ENCODE data around the gene DYNLT5.
"Not testable (repeated sequence)": the region's sequence is repeated elsewhere in the genome, so short reads cannot be mapped to it uniquely, and the experiment has no call there.

Gene DYNLT5

DNA sequence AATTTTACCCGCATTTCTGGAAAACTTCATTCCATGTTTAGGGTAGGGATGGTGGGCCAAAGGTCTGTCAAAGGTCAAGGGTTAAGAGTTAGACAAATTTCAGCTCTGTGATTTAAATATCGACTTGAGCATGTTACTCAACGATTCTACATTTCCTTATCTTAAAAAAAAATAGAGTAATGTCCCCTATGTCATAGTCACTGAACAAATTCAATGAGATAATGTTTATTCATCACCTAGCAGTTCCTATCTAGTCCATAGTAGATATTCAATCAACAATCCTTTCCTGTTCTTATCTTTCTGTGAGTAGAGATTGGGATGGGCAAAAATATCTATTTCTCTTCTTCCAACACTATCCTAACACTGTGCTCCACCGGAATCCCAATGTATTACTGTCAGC is 1.1 kb upstream of the DYNLT5 start:
- no peak for DNase-seq

DNA sequence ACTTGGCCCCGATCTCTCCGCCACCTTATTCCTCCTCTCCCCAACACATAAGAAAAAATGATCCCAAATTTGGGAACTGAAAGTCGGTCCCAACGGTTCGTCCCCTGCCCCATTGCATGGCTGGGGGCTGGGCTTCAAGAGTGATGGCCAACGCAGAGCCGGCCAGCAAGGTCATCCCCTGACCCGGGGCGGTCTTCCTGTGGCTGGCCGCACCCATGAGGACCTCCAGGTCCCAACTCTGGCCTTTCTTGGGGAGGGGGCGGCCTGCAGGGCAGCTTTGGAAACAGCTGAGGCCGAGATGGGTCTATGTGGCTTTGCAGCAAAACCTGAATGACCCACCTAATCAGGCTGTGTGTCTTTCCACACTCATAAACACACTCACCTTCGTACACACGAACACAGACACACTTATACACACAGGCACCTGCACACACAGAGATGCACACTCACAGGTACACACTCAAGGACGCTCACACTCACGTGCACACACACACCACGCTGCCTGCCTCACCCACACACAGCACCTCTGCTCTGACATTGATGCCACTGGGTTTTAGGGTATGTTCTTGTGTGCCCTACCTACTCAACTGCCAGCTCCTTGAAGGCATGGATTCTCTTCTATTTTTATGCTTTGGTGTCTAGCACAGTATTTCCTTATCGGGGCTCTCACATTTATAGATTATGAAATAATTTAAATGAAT is 562 bp downstream of the DYNLT5 start:
- DNase-seq, result no peak

DNA sequence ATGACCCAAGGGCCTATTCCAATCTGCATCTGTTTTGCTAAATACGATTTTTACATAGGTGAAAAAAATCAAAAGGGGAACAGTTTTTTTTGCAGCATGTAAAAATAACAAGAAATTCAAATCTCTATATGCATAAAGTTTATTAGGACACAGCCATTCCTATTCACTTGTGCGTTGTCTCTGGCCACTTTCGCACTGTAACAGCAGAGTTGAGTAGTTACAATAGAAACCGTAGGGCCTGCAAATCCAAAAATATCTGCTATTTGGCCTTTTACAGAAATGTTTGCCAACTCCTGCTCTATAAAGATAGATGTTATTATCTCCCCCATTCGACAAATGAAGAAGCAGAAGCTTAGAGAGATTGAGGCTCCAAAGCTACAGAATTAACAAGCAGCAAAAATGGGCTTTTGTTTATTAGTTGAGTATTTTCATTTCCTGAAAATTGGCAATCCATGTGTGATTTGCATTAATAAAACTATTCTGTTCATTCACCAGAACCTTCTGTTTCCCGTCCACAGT is 5.5 kb downstream of the DYNLT5 start:
- no peak for DNase-seq

DNA sequence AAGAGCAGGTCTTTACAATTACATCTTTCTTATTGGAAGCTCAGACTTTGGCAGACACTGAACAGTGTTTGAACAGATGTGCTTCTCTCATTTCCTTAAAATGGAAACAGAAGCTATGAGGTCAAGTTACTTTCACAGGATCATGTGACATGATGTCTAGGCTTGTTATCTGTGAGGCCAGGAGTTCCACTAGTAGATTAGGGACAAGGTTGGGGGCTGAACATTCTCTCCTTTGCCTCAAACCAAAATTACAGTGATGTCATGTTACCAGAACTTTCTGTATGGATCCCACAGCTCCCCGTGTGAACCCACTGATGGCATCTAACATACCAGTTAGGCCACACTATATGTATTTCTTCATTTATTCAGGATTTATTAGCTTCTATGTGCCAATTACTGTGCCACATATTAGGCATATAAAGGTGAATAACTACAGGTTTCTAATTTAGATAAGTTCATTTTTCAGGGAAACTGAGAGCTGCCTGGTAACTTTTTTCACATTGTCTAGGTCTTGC is 6.0 kb downstream of the DYNLT5 start:
- no peak for DNase-seq

DNA sequence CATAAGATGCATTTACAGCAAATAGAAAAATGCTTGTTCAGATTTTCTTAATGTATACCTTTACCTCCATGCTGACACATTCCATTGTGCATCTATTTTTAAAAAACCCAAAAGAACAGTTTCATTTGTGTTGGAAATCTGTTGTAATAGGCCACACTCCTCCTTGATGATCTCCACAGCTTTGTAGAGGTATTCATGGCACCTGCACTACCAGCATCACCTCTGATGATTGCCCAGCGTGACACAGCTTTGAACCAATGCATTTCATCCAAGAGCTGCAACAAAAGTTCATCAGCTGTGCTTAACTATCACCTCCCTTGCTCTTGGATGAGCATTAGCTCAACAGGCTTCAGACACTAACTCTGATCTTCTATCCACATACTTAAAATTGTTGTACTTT is 8.2 kb downstream of the DYNLT5 start:
- no peak for DNase-seq

DNA sequence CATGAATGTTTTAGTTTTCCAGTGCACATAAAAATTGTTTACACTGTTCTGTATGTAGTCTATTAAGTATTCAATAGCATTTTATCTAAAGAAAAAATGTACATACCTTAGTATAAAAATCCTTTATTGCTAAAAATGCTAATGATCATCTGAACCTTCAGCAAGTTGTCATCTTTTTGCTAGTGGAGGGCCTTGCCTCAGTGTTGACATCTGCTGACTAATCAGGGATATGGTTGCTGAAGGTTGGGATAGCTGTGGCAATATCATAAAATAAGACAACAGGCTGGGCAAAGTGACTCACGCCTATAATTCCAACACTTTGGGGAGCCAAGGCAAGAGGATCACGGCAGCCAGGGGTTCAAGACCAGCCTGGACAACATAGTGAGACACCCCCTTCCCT is 9.0 kb downstream of the DYNLT5 start:
- DNase-seq, result no peak

DNA sequence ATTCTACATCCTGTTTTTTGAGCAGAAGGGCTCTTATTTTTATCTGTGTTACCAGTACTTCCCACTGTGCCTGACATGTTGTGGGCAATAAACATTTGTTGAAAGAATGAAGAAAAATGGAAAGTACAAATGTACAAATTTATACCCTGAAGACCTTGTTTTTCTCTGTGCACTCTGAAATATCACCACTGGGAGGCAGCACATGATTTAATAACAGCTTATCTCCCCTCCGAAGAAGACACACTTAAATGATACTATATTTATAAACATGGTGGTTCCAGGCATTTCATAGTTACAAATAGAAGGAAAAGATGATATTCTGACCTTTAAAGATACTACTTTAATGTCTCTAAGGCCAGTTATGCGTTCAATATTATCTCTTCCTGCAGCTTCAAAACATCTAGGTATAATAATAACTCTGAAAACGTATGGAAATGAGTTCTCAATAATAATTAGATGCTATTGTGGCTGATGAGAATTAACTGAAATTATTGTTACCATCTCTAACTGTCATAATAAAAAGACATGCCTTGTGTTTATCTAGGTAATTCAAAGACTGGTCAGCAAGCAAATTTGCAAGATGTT is 12.8 kb downstream of the DYNLT5 start:
- DNase-seq, result peak; percentile 18

DNA sequence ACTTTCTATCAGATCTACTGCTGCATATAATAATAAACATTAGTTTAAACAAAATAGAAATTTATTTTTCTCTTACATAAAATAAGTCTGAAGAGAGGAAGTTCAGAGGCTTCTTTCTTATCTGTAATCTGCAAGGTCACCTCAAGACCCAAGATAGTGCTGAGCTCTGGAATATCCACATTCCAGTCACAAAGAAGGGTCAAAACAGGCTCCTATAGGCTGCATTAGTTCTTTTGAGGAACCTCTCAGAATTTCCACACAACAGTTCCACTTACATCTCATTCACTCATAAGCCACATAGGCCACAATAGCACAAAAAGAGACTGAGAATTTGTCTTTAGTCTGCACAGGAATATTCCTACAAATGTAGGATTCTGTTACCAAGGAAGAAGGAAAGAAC is 15.4 kb downstream of the DYNLT5 start:
- no peak for DNase-seq

DNA sequence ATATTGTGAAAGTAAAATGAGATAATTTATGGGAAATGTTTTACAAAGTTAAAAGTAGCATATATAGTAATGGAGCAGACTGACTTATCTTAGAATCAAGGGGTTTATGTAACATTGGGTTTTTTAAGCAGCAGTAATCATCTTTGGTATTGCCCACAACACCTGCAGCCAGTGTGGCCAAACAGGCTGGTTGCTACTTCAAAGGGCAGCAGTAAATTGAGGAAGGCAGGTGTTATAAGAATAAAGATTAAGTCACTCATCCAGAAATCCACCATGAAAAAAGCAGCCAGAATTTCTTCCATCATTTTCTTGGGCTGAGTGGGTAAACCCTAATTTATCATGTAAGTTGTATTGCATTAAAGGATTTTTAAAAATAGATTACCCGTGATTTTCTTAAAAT is 16.7 kb downstream of the DYNLT5 start:
- no peak for DNase-seq

DNA sequence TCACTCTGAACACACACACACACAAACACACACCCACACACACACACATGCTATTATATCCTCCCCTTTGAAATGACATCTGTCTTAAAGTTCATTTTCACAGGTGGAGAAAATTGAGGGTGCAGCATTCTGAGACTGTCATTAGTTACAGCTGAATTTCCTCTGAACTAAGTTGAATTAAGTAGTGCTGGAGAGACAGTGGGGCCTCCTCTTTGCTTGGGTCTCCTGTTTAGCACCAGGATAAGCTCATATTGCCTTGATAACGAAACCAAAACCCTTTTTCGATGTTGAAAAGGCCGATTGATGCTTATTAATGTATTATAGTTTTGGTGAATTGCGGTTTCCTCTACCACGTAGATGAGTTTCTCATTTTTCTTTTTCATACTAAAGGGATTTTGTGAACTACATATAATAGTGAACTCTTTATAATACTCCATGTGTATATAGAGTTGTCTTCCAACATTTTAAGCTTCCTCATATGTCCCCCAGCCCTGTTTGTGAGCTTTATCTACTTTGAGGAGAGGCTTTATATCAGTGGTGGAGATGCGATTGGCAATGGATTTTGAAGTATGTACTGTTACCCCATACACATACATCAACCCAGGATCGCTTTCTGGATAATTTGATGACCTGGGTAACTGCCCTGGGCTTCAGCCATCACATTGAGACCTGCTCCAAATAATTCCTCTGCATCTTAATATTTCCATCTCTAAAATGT is 17.4 kb downstream of the DYNLT5 start:
- DNase-seq, result no peak

DNA sequence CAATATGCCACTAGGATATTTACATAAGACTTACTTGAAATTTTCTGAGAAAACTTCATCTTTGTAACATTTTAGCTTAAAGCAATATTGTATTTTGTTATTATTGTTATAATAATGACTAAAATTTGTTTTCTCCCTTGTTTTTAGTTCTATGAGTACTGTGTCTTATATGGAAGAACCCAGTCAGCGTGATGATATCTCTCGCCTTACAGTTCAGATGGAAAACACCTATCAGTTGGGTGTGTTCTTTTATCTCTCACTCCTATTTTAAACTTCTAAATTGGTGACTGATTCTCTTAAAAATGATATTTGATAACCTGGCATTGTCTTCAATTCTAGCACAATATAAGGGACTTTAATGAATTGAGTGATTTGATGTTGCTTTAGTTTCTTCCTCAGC is 18.0 kb downstream of the DYNLT5 start:
- no peak for DNase-seq

DNA sequence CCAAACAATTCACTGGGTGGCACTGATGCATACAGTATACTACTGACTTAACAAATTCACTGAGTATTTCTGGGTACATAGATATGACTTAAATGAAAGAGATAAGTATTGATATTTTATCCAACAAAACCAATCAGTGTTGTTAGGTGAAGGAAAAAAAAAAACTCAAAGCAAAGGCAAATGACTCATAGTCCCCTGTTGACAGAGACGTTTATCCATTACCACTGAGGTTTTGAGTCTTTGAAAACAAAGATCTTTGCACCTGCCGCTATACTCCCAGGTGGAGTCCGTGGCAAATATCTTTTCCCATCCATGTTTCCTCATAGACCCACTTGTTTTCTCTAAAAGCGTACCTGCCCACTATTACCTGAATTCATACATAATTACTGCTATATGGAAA is 18.4 kb downstream of the DYNLT5 start:
- DNase-seq, result no peak

DNA sequence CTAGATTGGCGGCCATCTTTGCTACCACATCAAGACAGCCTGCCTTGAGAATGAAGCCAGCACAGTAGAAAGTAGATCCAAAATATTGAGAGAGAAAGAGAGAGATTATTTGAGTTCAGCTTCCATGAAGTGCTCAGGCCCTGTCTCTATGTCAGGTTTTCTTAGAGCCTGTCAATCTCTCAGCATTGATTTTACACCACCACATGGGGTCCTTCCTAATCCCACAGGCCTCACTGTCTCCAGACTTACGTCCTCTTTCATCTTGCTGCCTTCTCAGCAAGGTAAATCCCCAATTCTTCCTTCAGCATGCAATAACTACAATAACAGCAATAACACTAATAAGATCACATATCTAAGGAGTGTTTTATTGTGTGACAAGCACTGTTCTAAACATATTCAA is 21.0 kb downstream of the DYNLT5 start:
- DNase-seq, result no peak

DNA sequence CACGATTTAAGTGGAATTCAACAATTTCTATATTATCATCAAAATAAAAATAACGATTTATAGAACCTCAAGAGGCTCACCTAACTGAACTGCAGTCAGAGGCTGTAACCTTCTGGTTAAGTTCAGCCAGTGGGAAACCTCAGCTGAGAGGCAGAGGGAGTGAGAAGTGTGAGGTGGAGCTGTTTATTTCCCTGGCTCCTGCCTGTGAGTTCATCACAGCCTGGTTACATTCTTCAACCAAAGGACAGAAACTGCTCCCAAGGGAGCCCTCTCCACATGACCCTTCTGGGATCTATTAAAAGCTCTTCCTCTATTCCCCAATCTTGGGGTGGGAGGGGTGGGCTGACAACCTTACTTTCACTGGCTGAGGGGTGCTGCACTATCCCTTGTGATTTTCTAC is 22.2 kb downstream of the DYNLT5 start:
- DNase-seq, result no peak

DNA sequence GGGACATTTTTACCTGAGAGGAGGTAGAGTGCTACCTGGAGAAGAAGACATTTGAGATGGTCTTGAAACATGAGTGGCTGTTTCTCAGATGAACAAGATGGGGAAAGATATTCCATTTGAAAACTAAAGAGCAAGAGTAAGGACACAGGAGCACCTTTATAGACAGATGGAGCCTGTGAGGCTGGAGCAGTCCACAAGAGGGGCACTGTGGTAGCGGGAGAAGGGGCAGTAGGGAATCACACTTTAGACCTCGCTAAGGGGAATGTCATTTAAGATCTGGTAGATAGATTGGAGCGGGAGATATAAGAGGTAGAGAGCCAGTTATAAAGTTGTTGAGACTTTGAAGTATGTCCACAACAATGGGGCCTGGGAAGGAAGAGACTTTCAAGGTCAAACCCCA is 23.4 kb downstream of the DYNLT5 start:
- DNase-seq, result no peak

DNA sequence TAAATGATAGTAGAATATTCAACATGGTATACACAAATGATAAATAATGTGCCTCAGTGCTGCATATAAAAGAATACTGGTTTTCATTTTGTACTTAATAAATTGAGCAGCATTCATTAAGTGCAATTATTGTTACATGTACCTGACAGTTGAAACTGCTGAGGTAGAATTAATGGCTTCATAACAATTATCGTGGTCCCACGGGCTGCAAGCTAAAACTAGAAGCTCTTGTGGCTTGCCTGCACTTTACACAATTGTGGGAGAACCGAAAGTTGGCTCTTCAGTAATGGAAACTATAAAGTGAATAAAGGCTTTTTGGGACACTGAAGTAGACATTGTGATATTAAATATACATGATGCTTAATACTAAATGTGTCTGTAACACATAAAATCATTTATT is 25.6 kb downstream of the DYNLT5 start:
- DNase-seq, result no peak

DNA sequence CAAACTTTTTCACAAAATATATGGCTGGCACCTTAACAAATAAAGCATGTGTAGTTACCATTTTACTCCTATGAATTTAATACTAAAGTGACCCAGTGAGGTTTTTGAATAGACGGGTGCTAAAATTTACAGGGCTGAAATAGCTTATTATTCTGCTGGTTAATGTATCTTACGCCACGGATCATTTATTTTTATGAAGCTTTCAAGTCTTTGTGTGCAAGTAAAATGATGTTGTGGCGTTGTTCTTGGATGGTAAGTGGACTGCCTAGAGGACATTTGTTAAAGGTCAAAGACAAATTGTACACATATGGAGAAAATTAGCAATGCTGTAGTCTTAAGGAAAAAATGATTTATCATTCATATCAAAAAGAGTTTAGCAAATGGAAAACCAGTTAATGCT is 26.0 kb downstream of the DYNLT5 start:
- DNase-seq, result no peak

DNA sequence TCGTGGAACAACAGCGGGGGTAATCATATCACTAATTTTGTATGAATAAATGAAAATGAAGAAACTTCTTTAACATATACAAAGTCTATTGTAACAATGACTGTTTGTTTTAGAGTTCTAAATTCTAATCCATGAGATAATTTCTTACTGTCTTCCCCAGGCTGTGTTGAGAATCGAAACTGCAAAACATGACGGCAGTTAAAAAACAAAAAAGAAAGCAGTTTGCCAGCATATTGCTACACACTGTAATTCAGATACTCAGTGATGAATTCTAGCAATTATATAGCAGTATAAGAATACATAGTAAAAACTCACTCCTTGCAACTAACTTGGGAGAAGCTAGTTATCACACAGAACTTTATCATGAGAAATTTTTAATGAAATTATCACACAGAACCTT is 26.7 kb downstream of the DYNLT5 start:
- no peak for DNase-seq

DNA sequence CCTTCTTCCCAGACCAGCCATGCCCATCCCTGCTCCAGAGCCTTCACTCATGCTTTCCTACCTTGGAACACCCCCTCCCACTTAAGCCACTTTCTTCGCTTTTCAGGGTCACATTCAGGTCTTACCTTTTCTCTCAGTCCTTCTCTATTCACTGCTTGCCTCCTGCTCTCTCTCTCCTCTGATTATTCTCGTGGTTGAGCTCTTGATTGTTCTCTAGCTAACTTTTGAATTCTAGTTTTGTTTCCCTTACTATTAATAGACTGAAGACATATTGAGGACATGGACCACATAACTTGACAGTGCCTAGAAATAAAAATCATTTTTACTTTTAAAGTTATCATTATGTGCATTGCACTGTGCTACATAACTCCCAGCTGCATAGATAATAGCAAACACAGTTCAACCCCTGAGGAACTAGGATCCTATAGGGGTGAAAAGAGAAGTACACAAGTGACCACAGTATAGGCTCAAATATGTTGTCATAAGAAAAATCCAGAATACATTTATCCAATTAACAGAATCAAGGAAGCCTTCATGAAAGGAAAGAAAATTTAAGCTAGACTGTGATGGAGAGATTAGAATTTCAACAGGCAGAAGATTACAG is 27.3 kb downstream of the DYNLT5 start:
- DNase-seq, result no peak

DNA sequence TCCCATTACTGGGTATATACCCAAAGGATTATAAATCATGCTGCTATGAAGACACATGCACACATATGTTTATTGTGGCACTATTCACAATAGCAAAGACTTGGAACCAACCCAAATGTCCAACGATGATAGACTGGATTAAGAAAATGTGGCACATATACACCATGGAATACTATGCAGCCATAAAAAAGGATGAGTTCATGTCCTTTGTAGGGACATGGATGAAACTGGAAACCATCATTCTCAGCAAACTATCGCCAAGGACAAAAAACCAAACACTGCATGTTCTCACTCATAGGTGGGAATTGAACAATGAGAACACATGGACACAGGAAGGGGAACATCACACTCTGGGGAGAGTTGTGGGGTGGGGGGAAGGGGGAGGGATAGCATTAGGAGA is 33.5 kb downstream of the DYNLT5 start:
- DNase-seq, result not testable (repeated sequence)

DNA sequence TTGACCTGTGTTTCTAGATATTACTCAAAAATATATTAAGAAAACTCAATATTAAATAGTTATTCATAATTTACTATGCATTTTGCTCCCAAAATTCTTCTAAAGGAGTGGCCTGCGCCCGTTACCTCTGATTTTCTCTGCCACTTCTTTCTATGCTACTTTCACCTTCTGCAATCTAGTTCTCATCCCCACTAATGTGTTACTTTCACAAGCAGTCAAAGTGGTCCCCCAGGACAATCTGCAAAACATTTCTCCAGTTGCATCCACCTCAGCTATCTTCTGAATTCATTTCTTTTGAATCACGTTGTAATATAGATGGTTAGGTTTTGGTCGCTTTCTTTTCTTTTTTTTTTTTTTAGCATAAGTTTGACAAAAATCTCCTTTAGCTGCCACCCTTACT is 35.4 kb downstream of the DYNLT5 start:
- DNase-seq, result no peak

DNA sequence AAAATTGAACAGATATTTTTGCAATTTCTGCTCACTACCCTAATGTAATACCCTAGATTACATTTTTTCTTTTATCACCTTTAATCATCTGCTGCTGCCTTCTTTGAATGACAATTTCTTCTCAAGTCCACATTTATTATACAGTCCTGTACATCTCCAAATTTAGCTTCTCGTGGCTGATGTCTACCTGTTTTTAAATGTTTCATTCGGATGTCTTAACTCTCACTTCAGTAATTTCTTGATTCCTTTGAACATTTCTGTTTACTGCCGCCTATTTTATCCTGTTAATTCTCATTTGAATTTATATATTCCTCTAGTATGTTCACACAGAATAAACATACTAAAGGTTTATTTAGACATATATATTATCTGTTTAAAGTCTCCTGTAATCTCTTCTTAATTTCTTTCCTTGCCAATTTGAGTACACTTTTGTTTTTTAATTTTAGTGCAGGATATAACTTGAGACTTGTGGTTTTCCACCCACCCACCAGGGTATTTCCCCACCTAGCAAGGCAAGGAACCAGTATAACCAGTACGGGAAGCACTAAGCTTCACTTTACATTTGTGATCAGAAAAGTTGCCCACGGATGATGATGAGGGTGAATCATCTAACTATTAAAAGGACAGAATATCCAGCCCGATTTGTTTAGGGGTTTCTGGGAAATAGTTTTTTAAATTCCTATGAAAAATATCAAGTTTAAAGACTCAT is 36.1 kb downstream of the DYNLT5 start:
- peak; percentile 41 for DNase-seq
